ENCODE results near the gene CEP290. TPM values are rescaled to one million over a fixed set of nuclear protein-coding genes. Genes with fewer than 3 reads are reported as not detected.

CEP290 gene
- total RNA-seq, 1 experiment from 2014 or later, result 17.7 TPM

DNA sequence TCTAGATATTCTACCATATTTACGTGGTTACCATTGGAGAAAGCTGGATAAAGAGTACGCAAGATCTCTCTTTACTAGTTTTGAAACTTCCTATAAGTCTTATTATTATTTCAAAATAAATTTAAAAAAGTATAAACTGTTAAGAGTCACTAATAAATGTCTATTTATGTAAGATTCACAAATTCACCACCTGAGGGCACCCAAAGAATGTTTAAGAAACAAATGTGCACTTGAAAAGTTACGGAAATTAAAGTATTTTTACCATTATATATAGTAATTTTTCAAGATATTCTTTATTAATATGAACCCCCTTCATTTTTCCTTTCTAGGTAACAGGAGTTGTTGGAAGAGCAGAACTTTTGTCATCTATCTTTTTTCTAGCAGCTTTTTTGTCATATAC, 12.1 kb upstream of the CEP290 start:
- no peaks in the 10 kb centered on the region for H3K9me3 ChIP-seq (ENCODE audit: low read length)
- peak; percentile 69 for DNase-seq
- H3K27me3 ChIP-seq (ENCODE audit: low read length), result no peaks in the 10 kb centered on the region
- H3K4me2 ChIP-seq (ENCODE audit: low read depth, low read length, poor library complexity, severe bottlenecking), result no peak overlapping the region
- peaks cover 9% of the 10 kb centered on the region for H3K4me1 ChIP-seq (ENCODE audit: low read length)
- no peak overlapping the region for H3K9ac ChIP-seq (ENCODE audit: low read length)
- H3K79me2 ChIP-seq (ENCODE audit: low read length), result peaks cover 89% of the 10 kb centered on the region
- H3K9me2 ChIP-seq (replicated peaks; ENCODE audit: insufficient read depth, low read length), result no peaks in the 10 kb centered on the region
- H3K27ac ChIP-seq (ENCODE audit: low read length), result no peak overlapping the region
- H2AFZ ChIP-seq (ENCODE audit: low read length), result no peak overlapping the region
- H3K4me3 ChIP-seq (ENCODE audit: low read length), result no peak overlapping the region
- peaks cover 19% of the 10 kb centered on the region; the same call in 1 of the 2 replicates for H3K36me3 ChIP-seq (ENCODE audit: insufficient read depth, low read length)
- H4K20me1 ChIP-seq (ENCODE audit: insufficient read depth, low read depth, low read length), result no peaks in the 10 kb centered on the region

DNA sequence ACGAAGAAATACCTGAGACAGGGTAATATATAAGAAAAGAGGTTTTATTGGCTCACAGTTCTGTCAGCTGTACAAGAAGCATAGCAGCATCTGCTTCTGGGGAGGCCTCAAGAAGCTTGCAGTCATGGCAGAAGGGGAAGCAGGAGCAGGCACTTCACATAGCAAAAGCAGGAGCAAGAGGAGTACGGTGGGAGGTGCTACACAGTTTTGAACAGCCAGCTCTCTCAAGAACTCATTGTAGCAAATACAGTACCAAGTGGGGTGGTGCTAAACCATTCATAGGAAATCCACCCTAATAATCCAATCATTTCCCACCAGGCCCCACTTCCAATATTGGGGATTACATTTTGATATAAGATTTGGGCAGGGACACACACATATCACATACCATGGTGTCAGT, 8.2 kb upstream of the CEP290 start:
- Histone ChIP-seq H3K79me2 (ENCODE audit: low read length) (peaks cover 84% of the 10 kb centered on the region), H2AFZ (ENCODE audit: low read length) (no peak overlapping the region)
- DNase-seq, result no peak

DNA sequence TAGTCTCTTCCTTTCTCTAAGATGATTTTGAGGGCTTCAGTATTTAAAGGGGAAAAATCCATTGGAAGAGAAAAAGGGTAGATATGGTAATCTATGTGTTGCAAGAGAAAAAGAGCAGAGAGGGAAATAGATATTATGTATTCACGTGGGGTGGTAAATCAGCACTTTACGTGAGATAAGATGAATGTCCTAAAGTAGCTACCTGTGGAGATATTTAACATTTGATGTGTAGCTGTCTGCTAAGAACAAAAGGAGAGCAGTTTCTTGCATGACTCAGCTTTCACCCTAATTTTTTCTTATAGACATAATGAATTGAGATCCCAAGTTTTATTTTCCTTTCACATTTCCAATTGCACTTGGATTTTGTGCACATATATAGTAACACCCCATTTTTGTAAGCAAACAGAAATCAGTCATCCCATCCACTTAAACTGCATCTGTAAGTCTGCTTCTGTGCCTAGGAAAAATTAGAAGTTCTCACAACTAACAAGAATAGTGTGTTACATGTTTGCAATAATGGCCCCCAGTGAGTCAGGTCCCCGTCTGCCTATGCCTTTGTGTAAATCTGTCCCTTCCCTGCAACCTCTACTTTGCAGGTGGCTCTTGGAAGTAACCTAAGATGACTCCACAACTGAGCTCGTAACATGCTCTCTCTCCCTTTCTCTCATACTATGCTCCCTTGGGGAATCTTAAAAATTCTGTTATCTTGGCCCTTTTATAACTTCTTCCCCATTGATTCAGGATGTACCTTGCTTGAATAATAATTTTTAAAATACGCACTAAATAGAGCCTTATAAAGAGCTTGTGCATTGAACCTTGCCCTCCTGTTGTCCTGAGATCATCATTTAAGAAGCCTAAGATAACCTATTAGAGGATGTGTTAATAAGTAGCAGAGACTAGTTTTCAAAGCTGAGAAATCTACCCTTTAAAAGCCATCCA, 3.9 kb upstream of the CEP290 start:
- Histone ChIP-seq H3K4me1 (ENCODE audit: low read length) (peaks cover 41% of the 10 kb centered on the region), H4K20me1 (ENCODE audit: insufficient read depth, low read depth, low read length) (no peaks in the 10 kb centered on the region), H3K4me3 (ENCODE audit: low read length) (no peak overlapping the region), H3K27ac (ENCODE audit: low read length) (no peak overlapping the region), H3K27me3 (ENCODE audit: low read length) (no peaks in the 10 kb centered on the region), H3K9ac (ENCODE audit: low read length) (no peak overlapping the region), H3K79me2 (ENCODE audit: low read length) (peaks cover 85% of the 10 kb centered on the region), H3K4me2 (ENCODE audit: low read depth, low read length, poor library complexity, severe bottlenecking) (peak overlapping the region; percentile 93), H3K9me2 (replicated peaks; ENCODE audit: insufficient read depth, low read length) (no peaks in the 10 kb centered on the region), H2AFZ (ENCODE audit: low read length) (no peak overlapping the region), H3K9me3 (ENCODE audit: low read length) (no peaks in the 10 kb centered on the region), H3K36me3 (ENCODE audit: insufficient read depth, low read length) (no peaks in the 10 kb centered on the region; the same call in 1 of the 2 replicates)
- DNase-seq, result no peak

More for the DNA sequence above, 8.2 kb upstream of the CEP290 start:
- Histone ChIP-seq H3K9me2 (replicated peaks; ENCODE audit: insufficient read depth, low read length) (no peaks in the 10 kb centered on the region), H3K9ac (ENCODE audit: low read length) (no peak overlapping the region), H3K4me2 (ENCODE audit: low read depth, low read length, poor library complexity, severe bottlenecking) (no peak overlapping the region), H4K20me1 (ENCODE audit: insufficient read depth, low read depth, low read length) (no peaks in the 10 kb centered on the region), H3K4me1 (ENCODE audit: low read length) (peaks cover 28% of the 10 kb centered on the region), H3K27me3 (ENCODE audit: low read length) (no peaks in the 10 kb centered on the region), H3K4me3 (ENCODE audit: low read length) (no peak overlapping the region), H3K27ac (ENCODE audit: low read length) (no peak overlapping the region), H3K9me3 (ENCODE audit: low read length) (no peaks in the 10 kb centered on the region), H3K36me3 (ENCODE audit: insufficient read depth, low read length) (peaks cover 6% of the 10 kb centered on the region; the same call in 1 of the 2 replicates)

DNA sequence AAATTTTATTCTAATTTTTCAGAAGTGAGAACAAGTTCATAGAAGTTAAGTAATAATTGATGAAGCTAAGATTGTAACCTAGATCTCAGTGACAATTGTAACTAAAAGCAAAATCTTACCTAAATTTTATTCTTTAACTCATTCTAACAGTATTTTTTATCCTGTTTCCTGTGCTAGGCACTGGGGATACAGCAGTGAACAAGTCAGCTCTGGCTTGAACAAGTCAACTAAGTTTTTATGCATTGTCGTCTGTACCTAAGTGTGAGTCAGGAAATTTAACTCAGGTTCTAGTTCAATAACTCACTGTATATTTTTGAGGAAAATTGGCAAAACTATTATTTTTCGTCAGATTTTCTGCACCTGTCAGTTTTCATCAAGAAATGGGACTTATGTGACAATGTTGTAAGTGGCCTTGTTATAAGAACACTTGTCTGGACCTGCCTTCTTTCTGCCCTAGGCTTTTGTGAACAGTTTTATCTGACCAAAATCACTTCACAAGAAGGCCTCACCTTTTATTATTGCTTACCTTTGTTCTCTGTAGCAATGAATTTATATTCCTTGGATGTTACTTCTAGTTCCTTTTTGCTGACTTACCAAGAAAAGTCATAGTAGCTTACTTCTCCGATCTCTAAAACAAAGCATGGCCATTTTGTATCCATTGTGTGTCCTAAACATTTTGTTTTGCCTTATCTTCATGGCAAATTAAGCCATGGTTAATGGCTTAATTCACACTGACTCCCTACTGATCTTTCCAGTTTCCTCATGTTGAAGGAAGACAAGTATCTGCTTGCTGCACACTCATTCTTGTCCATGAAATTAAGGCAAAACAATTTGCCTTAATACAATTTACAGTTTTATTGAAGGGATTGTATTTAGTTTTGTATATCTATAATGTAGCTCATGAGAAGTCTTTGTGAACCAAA, 2.9 kb upstream of the CEP290 start:
- Histone ChIP-seq H3K4me1 (ENCODE audit: low read length) (peaks cover 49% of the 10 kb centered on the region), H3K27ac (ENCODE audit: low read length) (no peak overlapping the region), H2AFZ (ENCODE audit: low read length) (no peak overlapping the region), H4K20me1 (ENCODE audit: insufficient read depth, low read depth, low read length) (no peaks in the 10 kb centered on the region), H3K4me3 (ENCODE audit: low read length) (0 out of 2 replicates have a peak overlapping the region, but pooled peaks have one; percentile 77), H3K79me2 (ENCODE audit: low read length) (peaks cover 85% of the 10 kb centered on the region), H3K9me2 (replicated peaks; ENCODE audit: insufficient read depth, low read length) (no peaks in the 10 kb centered on the region), H3K4me2 (ENCODE audit: low read depth, low read length, poor library complexity, severe bottlenecking) (peak overlapping the region; percentile 93), H3K27me3 (ENCODE audit: low read length) (no peaks in the 10 kb centered on the region), H3K36me3 (ENCODE audit: insufficient read depth, low read length) (peaks cover 6% of the 10 kb centered on the region; the same call in 1 of the 2 replicates), H3K9me3 (ENCODE audit: low read length) (no peaks in the 10 kb centered on the region), H3K9ac (ENCODE audit: low read length) (no peak overlapping the region)
- DNase-seq, result no peak

DNA sequence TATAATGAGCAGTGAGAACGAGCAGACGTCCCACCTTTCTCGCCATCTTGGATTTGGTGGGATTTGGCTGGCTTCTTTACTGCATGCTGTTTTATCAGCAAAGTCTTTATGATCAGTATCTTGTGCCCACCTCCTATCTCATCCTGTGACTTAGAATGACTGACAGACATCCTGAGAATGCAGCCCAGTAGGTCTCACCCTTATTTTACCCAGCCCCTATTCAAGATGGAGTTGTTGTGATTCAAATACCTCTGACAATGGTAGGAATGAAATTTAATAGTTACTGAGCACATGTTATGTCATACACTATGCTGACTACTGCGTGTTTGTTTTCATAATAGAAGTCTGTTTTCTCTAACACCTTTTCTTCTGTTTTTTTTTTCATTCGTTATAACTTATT, 2.1 kb upstream of the CEP290 start:
- H3K79me2 ChIP-seq (ENCODE audit: low read length), result peaks cover 83% of the 10 kb centered on the region
- peak overlapping the region; percentile 93 for H3K4me2 ChIP-seq (ENCODE audit: low read depth, low read length, poor library complexity, severe bottlenecking)
- no peak overlapping the region for H3K27ac ChIP-seq (ENCODE audit: low read length)
- H4K20me1 ChIP-seq (ENCODE audit: insufficient read depth, low read depth, low read length), result no peaks in the 10 kb centered on the region
- peaks cover 49% of the 10 kb centered on the region for H3K4me1 ChIP-seq (ENCODE audit: low read length)
- no peak for DNase-seq
- H3K9ac ChIP-seq (ENCODE audit: low read length), result peak overlapping the region; percentile 5; the same call in 1 of the 2 replicates
- peak overlapping the region; percentile 77 for H3K4me3 ChIP-seq (ENCODE audit: low read length)
- no peaks in the 10 kb centered on the region for H3K9me3 ChIP-seq (ENCODE audit: low read length)
- H2AFZ ChIP-seq (ENCODE audit: low read length), result no peak overlapping the region
- H3K27me3 ChIP-seq (ENCODE audit: low read length), result no peaks in the 10 kb centered on the region
- peaks cover 9% of the 10 kb centered on the region; the same call in 1 of the 2 replicates for H3K36me3 ChIP-seq (ENCODE audit: insufficient read depth, low read length)
- no peaks in the 10 kb centered on the region for H3K9me2 ChIP-seq (replicated peaks; ENCODE audit: insufficient read depth, low read length)

DNA sequence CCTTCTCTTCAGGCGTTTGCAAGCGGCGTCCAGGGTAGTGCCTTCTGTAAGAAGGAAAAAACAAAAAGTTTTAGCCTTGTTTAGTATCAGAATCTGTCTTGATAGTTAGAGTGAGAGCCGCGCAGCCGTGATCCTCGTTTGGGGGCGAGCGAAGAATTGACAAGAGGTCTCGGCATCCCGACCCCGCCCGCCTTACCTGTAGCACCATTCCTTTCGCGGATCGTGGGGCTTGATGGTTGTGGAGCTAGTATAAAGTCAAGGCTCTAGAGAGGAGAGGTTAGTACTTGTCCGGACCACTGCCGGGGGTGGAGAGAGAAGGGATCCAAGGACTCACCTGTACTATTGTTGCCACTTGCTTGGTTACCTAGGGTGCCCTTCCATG, 713 bp upstream of the CEP290 start:
- DNase-seq, result no peak

DNA sequence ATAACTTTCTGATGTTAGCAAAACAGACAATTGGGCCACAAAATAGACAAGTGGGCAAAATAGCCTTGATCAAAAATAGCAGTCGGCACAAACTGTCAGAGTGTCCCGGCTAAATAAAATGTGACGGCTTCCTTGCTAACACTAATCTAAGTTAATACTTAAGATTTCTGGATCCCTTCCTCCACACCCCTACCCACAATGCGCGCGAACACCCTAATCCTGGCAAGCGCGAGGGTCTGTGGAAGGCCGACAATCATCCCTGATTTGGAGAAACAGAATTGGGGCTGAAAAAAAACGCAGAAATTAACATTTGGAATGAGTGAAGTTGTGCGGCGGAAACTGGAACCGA, 489 bp downstream of the CEP290 start:
- H2AFZ ChIP-seq (ENCODE audit: low read length), result peak overlapping the region; percentile 24; the same call in 1 of the 2 replicates
- peak overlapping the region; percentile 8; the same call in 1 of the 2 replicates for H3K27ac ChIP-seq (ENCODE audit: low read length)
- H3K27me3 ChIP-seq (ENCODE audit: low read length), result no peaks in the 10 kb centered on the region
- H4K20me1 ChIP-seq (ENCODE audit: insufficient read depth, low read depth, low read length), result no peaks in the 10 kb centered on the region
- H3K4me3 ChIP-seq (ENCODE audit: low read length), result peak overlapping the region; percentile 77
- H3K36me3 ChIP-seq (ENCODE audit: insufficient read depth, low read length), result peaks cover 15% of the 10 kb centered on the region; the same call in 1 of the 2 replicates
- no peaks in the 10 kb centered on the region for H3K9me3 ChIP-seq (ENCODE audit: low read length)
- H3K9me2 ChIP-seq (replicated peaks; ENCODE audit: insufficient read depth, low read length), result no peaks in the 10 kb centered on the region
- H3K9ac ChIP-seq (ENCODE audit: low read length), result peak overlapping the region; percentile 79
- H3K4me2 ChIP-seq (ENCODE audit: low read depth, low read length, poor library complexity, severe bottlenecking), result peak overlapping the region; percentile 87
- H3K4me1 ChIP-seq (ENCODE audit: low read length), result peaks cover 42% of the 10 kb centered on the region
- peaks cover 83% of the 10 kb centered on the region for H3K79me2 ChIP-seq (ENCODE audit: low read length)
- DNase-seq, result no peak

More for the DNA sequence above, 713 bp upstream of the CEP290 start:
- H4K20me1 ChIP-seq (ENCODE audit: insufficient read depth, low read depth, low read length), result no peaks in the 10 kb centered on the region
- H3K4me1 ChIP-seq (ENCODE audit: low read length), result peaks cover 48% of the 10 kb centered on the region
- H3K36me3 ChIP-seq (ENCODE audit: insufficient read depth, low read length), result peaks cover 15% of the 10 kb centered on the region; the same call in 1 of the 2 replicates
- peak overlapping the region; percentile 77 for H3K4me3 ChIP-seq (ENCODE audit: low read length)
- H3K79me2 ChIP-seq (ENCODE audit: low read length), result peaks cover 81% of the 10 kb centered on the region
- H3K9me2 ChIP-seq (replicated peaks; ENCODE audit: insufficient read depth, low read length), result no peaks in the 10 kb centered on the region
- H3K27ac ChIP-seq (ENCODE audit: low read length), result no peak overlapping the region
- H3K27me3 ChIP-seq (ENCODE audit: low read length), result no peaks in the 10 kb centered on the region
- H3K4me2 ChIP-seq (ENCODE audit: low read depth, low read length, poor library complexity, severe bottlenecking), result peak overlapping the region; percentile 93
- no peaks in the 10 kb centered on the region for H3K9me3 ChIP-seq (ENCODE audit: low read length)
- peak overlapping the region; percentile 69 for H2AFZ ChIP-seq (ENCODE audit: low read length)
- peak overlapping the region; percentile 79 for H3K9ac ChIP-seq (ENCODE audit: low read length)
